Aorta (tissue), 5 donors: Measurements from ENCODE around the gene UBB. TPM values are rescaled to one million over a fixed set of nuclear protein-coding genes. Genes with fewer than 3 reads are reported as not detected.

Source experiments
- ATAC-seq: fragments of 200-7000 bp; cut with Tn5 transposase; one replicate; pipeline ENCODE4 v1.9.1; 2022; ENCODE audit warnings: moderate library complexity; ENCODE audit not compliant: low FRiP score
- DNase-seq, 2 donors: peaks; one replicate each; pipeline ENCODE4 v3.0.0-alpha.2; 2020
- H3K27ac ChIP-seq, 2 donors: one replicate each; pipeline ENCODE4 v1.5.1; 2013; ENCODE audit warnings: low read length in 2 of 2, mild to moderate bottlenecking in 2 of 2, moderate library complexity in 2 of 2, control low read depth in 1 of 2, inconsistent platforms in 1 of 2, low read depth in 1 of 2
- H3K27me3 ChIP-seq, 2 donors: one replicate each; pipeline ENCODE4 v1.6.1; 2013; ENCODE audit warnings: control low read depth in 1 of 2, low read length in 1 of 2, mild to moderate bottlenecking in 1 of 2, moderate library complexity in 1 of 2; ENCODE audit not compliant: insufficient read depth in 2 of 2, control insufficient read depth in 1 of 2
- H3K36me3 ChIP-seq, 2 donors: one replicate each; pipeline ENCODE4 v1.6.1; 2013; ENCODE audit warnings: control low read depth in 1 of 2, low read length in 1 of 2, mild to moderate bottlenecking in 1 of 2; ENCODE audit not compliant: insufficient read depth in 2 of 2, control insufficient read depth in 1 of 2
- H3K4me1 ChIP-seq, 2 donors: one replicate each; pipeline ENCODE4 v1.6.1; 2013; ENCODE audit warnings: low read length in 2 of 2, control low read depth in 1 of 2, mild to moderate bottlenecking in 1 of 2, moderate library complexity in 1 of 2; ENCODE audit not compliant: insufficient read depth in 2 of 2, control insufficient read depth in 1 of 2
- H3K4me3 ChIP-seq, 2 donors: one replicate each; pipeline ENCODE4 v1.5.1; 2013; ENCODE audit warnings: low read length in 2 of 2, control low read depth in 1 of 2, mild to moderate bottlenecking in 1 of 2
- H3K9me3 ChIP-seq: one replicate; pipeline ENCODE4 v1.6.1; 2013; ENCODE audit warnings: mild to moderate bottlenecking, low read length; ENCODE audit not compliant: control insufficient read depth
- WGBS, 2 donors: extraction: QIAGEN DNeasy Blood & Tissue Kit; methylation state at CpG; one replicate each; pipeline ENCODE4 v1.1.7; 2013; 5-methylcytosine and 5-hydroxymethylcytosine counted together
- intact Hi-C, 2 donors: fragments of 100-400 bp; cut with DNase I; formaldehyde crosslinking; loops; one replicate each; pipeline versions ENCODE4 v1.14.2 to v1.15.0; 2022
- long read RNA-seq, 2 donors: library from polyadenylated mRNA; unstranded; transcript quantifications; one replicate each; pipeline ENCODE4 v2.0.0, GENCODE V29; 2020 to 2021
- polyA plus RNA-seq, 2 donors: library from polyadenylated mRNA; stranded (reverse); fragments of 200-250 nt; gene quantifications; one replicate each; pipeline ENCODE4 v1.2.3, GENCODE V29; 2013
- total RNA-seq, 2 donors: library from RNA; stranded (reverse); fragmentation: NEBNext Ultra II Directional; extraction: Animal tissue kit (Norgen Biotek cat#: 25700); gene quantifications; one replicate each; pipeline ENCODE4 v1.2.1, GENCODE V29; 2021
- donor health status: healthy with polysubstance abuse.
- donor health status: Bipolar disorder and iron deficiency.
- donor health status: DM: no; HTN: no; CAD: no.
- donor health status: DM: no; HTN: no; CAD: no.
- donor health status: DM: yes; HTN: yes; CAD: no.

The UBB gene
- total RNA-seq (100 to 1,000 TPM; 809 to 914 TPM), polyA plus RNA-seq (1,000 to 10,000 TPM in 1 of 2 donors, 100 to 1,000 TPM in 1; 929 to 1,130 TPM)
- long read RNA-seq, donor 1, transcript UBB-201 (2 exons, 1,225 nt): major isoform, 152 of 161 reads
- long read RNA-seq, donor 1, partial matches to known transcripts: 0 of 161 reads
- long read RNA-seq, donor 1, other reads (novel, unspliced or antisense): 9 of 161 reads
- long read RNA-seq, donor 2, transcript UBB-201 (2 exons, 1,225 nt): major isoform, 91 of 96 reads
- long read RNA-seq, donor 2, partial matches to known transcripts: 4 of 96 reads
- long read RNA-seq, donor 2, other reads (novel, unspliced or antisense): 0 of 96 reads

DNA sequence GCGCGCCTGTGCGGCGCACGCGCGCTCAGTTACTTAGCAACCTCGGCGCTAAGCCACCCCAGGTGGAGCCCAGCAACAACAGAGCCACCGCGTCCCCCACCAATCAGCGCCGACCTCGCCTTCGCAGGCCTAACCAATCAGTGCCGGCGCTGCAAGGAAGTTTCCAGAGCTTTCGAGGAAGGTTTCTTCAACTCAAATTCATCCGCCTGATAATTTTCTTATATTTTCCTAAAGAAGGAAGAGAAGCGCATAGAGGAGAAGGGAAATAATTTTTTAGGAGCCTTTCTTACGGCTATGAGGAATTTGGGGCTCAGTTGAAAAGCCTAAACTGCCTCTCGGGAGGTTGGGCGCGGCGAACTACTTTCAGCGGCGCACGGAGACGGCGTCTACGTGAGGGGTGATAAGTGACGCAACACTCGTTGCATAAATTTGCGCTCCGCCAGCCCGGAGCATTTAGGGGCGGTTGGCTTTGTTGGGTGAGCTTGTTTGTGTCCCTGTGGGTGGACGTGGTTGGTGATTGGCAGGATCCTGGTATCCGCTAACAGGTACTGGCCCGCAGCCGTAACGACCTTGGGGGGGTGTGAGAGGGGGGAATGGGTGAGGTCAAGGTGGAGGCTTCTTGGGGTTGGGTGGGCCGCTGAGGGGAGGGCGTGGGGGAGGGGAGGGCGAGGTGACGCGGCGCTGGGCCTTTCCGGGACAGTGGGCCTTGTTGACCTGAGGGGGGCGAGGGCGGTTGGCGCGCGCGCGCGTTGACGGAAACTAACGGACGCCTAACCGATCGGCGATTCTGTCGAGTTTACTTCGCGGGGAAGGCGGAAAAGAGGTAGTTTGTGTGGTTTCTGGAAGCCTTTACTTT is at the start of gene UBB:
Gene UBB, plus strand, starts transcription at position 452 of the 856 bp plus-strand sequence. CDS start 817 bp downstream, outside the sequence.
- ATAC-seq: peak; percentile 98
- WGBS, 2 donors: 0% methylated on average over 63 to 67 of the region's 67 CpGs
- Histone ChIP-seq H3K4me1 (peaks cover 0 to 5% of the 10 kb centered on the region in 2 donors), H3K27me3 (peaks cover 0 to 1% of the 10 kb centered on the region in 2 donors), H3K4me3 (peak within 1 kb of the TSS; percentile 79 to 96), H3K9me3 (no peaks in the 10 kb centered on the region), H3K27ac (peak within 1 kb of the TSS in 1 of 2 donors; percentile 90), H3K36me3 (no peaks in the 10 kb centered on the region)
- intact Hi-C loops: loop anchor here (2.0 to 5.0 kb wide), 3 partner anchors 26 to 56 kb away; partner anchors contain the start of gene TRPV2 (in 1 of the 2)
- DNase-seq: peak; percentile 98 to 99

DNA sequence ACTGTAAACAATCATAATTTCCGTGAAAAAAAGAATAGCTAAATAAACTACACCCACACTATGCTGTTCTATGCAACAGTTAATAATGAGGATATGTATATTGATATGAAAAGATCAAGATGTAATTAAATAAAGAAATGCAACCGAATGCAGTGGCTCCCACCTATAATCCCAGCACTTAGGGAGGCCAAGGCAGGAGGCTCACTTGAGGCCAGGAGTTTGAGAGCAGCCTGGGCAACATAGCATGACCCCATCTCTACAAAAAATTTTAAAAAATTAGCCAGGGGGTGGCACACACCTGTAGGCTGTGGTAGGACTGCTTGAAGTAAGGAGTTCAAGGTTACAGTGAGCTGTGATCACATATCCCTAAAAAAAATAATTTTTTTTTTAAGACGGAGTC is 42.5 kb upstream of the UBB start:
- intact Hi-C loops: no loop called here
- Histone ChIP-seq H3K4me3 (no peak overlapping the region), H3K4me1 (no peaks in the 10 kb centered on the region), H3K9me3 (no peaks in the 10 kb centered on the region), H3K27ac (no peak overlapping the region), H3K36me3 (no peaks in the 10 kb centered on the region), H3K27me3 (no peaks in the 10 kb centered on the region)
- DNase-seq: no peak
- WGBS, 2 donors: 93 to 94% methylated on average over 3 of the region's 3 CpGs
- ATAC-seq: no peak

DNA sequence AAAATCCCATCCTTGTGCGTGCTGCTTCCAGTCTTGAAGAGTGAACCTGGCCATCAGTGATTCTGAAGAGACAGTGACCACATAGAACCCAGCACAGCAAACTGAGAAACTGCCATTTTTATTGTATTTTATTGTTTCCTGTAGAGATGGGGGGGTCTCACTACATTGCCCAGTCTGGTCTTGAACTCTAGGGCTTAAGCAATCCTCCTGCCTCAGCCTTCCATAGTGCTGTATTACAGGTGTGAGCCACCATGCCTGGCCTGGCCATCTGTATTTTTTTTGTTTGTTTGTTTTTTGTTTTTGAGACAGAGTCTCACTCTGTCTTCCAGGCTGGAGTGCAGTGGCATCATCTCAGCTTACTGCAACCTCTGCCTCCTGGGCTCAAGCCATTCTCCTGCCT is 41.5 kb upstream of the UBB start:
- Histone ChIP-seq H3K9me3 (no peaks in the 10 kb centered on the region), H3K27ac (no peak overlapping the region), H3K4me3 (no peak overlapping the region), H3K36me3 (no peaks in the 10 kb centered on the region), H3K4me1 (no peaks in the 10 kb centered on the region), H3K27me3 (no peaks in the 10 kb centered on the region)
- 98 to 100% methylated on average over 1 of the region's 1 CpG for WGBS, 2 donors
- intact Hi-C loops: no loop called here
- DNase-seq (no peak), ATAC-seq (no peak)

DNA sequence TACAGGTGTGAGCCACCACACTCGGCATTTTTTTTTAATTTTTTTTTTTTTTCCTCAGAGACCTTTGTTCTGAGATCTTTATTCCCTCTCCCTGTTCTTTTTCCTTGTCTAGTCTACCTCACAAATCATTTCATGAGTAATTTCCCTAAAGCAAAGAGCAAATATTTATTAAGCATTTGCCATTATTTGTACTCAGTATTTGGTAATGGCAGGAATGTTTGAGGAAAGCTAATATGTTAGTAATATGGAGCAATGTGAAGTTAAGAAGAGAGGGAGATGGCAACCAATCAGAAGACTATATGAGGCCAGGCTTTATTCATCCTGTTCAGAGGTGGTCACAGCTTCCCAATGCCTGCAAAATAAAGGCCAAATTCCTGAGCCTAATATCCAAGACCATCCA is 40.9 kb upstream of the UBB start:
- ATAC-seq: no peak
- no peak for DNase-seq
- WGBS, 2 donors: 95 to 97% methylated on average over 1 of the region's 1 CpG
- Histone ChIP-seq H3K4me1 (no peaks in the 10 kb centered on the region), H3K4me3 (no peak overlapping the region), H3K9me3 (no peaks in the 10 kb centered on the region), H3K36me3 (no peaks in the 10 kb centered on the region), H3K27ac (no peak overlapping the region), H3K27me3 (no peaks in the 10 kb centered on the region)
- intact Hi-C loops: no loop called here

DNA sequence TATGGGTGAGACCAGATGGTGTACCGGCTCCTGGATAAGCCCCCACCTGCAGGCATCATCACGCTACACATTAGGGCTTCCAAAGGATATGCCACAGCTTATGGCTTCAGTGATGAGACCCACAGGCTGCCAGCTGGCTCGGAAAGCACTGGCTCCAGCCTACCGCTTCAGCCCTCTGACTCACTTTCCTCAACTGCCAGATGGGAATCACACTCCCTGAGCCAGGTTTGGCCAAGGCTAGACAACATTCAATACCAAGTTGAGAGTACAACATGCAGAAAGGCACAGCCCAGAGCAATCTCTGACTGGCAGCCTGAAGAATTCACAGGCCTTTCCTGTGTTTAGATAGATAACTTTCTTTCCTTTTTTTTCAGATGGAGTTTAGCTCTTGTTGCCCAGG is 37.9 kb upstream of the UBB start:
- no peak overlapping the region for H3K4me3 ChIP-seq
- intact Hi-C loops: no loop called here
- H3K27ac ChIP-seq: no peak overlapping the region
- no peaks in the 10 kb centered on the region for H3K4me1 ChIP-seq
- H3K9me3 ChIP-seq: no peaks in the 10 kb centered on the region
- no peaks in the 10 kb centered on the region for H3K36me3 ChIP-seq
- DNase-seq: no peak
- no peaks in the 10 kb centered on the region for H3K27me3 ChIP-seq
- WGBS, 2 donors: 71 to 74% methylated on average over 4 of the region's 4 CpGs
- ATAC-seq: no peak

DNA sequence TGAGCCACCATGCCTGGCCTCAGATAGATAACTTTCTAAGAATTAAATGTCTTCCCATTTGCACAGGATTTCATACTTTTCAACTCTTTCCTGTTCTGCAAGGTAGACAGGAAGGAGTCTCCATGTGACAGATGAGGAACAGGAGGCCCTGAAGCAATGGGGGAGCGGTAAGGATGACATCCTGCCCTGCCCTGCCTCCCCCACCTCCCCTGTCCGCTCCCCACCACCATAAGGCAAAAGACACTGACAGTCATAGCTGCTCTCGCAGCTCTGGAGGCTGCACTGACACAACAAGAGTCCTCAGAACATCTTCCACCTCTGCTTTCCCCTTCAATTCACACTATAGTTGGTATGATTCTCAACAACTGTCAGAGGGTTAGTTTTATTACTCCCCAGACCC is 37.3 kb upstream of the UBB start:
- DNase-seq (no peak), ATAC-seq (no peak)
- H3K4me3 ChIP-seq: no peak overlapping the region
- H3K9me3 ChIP-seq: no peaks in the 10 kb centered on the region
- no peak overlapping the region for H3K27ac ChIP-seq
- H3K36me3 ChIP-seq: no peaks in the 10 kb centered on the region
- H3K27me3 ChIP-seq: no peaks in the 10 kb centered on the region
- H3K4me1 ChIP-seq: no peaks in the 10 kb centered on the region
- intact Hi-C loops: no loop called here
- WGBS, 2 donors: 95 to 97% methylated on average over 3 of the region's 3 CpGs

DNA sequence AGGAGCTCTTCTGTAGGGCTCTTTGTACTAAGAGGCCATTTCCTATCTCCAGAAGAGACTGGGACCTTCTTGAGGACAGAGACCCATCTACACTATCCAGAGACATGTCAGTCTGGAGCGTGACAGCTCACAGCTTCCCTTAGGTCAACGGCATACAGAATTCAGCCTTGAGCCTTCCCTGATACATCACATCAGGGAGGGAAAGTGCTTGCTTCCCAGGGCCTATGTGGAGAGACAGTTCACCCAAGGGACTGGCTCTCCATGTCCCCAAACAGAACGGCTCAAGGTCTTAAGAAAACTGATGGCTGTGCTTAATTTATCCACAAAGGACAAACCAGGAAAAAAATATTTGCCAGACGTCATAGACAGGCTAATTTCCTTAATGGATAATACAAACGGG is 35.3 kb upstream of the UBB start:
- intact Hi-C loops: no loop called here
- no peak for ATAC-seq
- 78 to 82% methylated on average over 5 of the region's 5 CpGs for WGBS, 2 donors
- Histone ChIP-seq H3K27me3 (no peaks in the 10 kb centered on the region), H3K4me3 (no peak overlapping the region), H3K9me3 (no peaks in the 10 kb centered on the region), H3K4me1 (no peaks in the 10 kb centered on the region), H3K36me3 (no peaks in the 10 kb centered on the region), H3K27ac (no peak overlapping the region)
- no peak for DNase-seq

DNA sequence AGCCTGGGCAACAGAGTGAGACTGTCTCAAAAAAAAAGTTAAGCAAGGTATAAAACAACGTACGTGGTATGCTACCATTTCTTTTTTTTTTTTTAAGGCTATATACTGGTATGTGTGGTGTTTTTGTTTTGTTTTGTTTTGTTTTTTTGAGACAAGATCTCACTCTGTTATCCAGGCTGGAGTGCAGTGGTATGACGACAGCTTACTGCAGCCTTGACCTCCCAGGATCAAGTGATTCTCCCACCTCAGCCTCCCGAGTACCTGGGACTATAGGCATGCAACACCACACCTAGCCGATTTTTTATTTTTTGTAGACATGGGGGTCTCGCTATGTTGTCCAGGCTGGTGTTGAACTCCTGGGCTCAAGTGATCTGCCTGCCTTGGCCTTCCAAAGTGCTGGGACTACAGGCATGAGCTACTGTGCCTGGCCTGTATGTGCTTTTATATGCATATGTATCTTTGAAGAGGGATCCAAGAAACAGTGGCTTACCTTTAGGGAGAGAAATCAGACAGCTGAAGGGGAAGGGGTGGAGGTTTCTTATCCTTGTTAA is 34.1 kb upstream of the UBB start:
- no peaks in the 10 kb centered on the region for H3K27me3 ChIP-seq
- no peak for ATAC-seq
- H3K36me3 ChIP-seq: no peaks in the 10 kb centered on the region
- intact Hi-C loops: no loop called here
- no peak for DNase-seq
- 94 to 95% methylated on average over 6 of the region's 6 CpGs for WGBS, 2 donors
- H3K9me3 ChIP-seq: no peaks in the 10 kb centered on the region
- peaks cover 0 to 1% of the 10 kb centered on the region in 2 donors for H3K4me1 ChIP-seq
- H3K4me3 ChIP-seq: no peak overlapping the region
- no peak overlapping the region for H3K27ac ChIP-seq
